NCI-H2107 (cell line): ENCODE data around the gene PEX13.
"Not testable (repeated sequence)": the region's sequence is repeated elsewhere in the genome, so short reads cannot be mapped to it uniquely, and the experiment has no call there.

ENCODE experiments used
- DNase-seq: peaks from one replicate; lab custom pipeline; 2025; lab: John Stamatoyannopoulos, UW

Gene PEX13

DNA sequence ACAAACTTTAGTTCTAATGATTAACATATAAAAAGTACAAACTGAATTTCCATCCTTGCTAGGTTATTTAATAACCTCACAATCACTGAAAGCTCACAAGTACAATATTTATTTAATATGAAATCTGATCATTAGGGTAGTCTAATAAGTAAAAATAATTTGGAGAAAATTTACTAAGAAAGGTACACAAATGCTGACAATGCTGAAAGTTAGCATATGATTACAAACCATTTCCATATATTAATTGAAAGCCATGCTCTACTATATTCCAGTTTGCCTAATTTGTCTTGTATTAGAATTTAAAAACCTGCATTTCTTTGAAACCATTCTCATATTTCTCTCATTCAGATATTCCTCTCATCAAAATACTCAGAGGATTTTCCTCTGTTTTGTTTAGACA, 8.2 kb upstream of the PEX13 start:
- DNase-seq: no peak

GRCh38 chr2:61011678-61012077, 5.8 kb upstream of the PEX13 start:
- DNase-seq: no peak

- DNase-seq: not testable (repeated sequence)
Observed at GRCh38 chr2:61012303-61012702, 5.2 kb upstream of the PEX13 start.

GRCh38 chr2:61013382-61013781, 4.1 kb upstream of the PEX13 start:
- no peak for DNase-seq

DNA sequence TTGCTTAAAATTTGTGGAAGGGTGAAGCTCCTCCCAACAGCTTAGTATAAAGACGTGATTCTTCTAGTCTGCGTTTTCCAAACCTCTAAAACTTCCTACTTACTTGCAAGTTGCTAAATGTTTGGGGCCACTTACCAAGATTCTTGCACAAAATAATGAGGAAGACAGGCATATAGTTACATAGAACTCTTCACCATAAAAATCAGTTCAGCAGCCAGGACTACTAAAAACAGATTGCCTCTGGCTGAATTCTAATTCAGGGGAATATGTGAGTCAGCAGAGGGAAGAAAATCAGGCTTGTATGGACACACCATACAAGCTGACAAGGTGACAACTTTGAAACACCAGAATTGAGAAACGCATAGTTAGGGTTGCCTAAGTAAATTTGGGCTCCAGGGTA, 2.8 kb upstream of the PEX13 start:
- DNase-seq: no peak

DNA sequence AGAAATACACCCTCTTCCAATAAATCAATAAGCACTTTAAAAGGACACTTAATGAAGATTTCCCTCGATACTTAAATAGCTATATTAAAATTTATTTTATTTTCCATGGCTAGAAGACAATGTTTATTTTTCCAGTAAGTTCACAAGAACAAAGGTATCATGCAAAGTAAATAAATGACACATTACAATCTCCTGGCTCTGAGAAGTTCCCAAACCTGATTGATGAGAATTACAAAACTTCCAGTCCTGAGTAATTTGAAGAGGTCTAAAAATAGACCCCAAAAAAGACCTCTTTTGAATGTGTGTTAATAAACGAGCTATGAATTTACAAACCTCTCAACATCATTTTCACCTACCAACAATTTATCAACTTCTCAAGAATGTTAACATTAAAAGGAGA, 1.5 kb upstream of the PEX13 start:
- DNase-seq: no peak

DNA sequence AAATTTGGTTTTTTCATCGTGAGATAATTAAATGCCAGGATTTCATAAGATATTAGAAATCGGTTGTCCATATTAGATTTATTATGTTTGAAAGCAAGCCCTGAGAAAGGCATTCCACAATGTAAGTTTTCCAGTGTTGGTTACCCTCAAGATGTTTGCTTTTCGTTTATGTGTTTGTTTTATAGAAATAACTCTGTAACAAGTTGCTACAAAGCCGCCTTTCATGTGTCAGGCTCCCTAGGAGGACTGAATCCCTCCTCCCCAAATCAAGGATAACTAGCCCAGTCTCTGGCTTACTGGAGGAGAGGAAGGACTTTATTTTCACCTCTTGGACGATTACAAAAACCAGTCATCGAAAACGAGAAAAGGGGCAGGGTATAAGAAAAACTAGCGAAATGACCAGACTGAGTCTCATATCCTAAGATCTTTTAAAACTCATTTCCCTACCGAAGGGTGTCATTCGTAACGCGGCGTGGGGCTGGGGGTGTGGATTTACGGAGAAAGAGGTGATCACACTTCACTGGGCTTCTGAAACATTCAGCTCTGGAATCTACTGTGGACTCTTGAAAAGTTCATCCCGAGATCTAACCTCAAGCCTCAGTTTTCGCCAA, 1.0 kb upstream of the PEX13 start:
- DNase-seq: no peak

DNA sequence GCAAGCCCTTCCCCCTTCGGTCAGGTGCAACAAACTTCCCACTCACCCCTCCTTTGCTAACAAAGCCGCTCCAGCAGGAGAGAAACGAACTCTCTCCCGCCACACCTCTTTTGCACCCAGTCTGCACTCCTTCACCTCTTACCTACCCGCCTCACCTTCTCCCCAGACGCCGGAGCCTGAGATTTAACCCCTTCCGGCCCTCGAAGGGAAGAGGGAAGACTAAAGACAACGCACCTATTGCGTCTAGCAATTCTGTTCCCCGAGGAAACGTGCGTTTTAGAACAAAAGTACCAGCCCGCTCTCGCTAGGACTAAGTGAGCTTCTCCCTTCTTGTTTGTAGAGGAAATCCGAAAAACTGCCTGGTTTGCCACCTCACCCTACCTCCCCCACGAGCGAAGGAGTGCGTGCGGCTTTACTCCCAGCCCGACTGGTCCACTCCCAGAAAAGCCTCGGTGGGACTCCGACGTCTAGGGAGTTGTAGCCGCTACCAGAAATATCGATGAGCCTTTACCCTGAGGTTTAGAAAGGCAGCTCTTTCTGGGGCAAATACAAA, 441 bp upstream of the PEX13 start:
- peak; percentile 58 for DNase-seq

DNA sequence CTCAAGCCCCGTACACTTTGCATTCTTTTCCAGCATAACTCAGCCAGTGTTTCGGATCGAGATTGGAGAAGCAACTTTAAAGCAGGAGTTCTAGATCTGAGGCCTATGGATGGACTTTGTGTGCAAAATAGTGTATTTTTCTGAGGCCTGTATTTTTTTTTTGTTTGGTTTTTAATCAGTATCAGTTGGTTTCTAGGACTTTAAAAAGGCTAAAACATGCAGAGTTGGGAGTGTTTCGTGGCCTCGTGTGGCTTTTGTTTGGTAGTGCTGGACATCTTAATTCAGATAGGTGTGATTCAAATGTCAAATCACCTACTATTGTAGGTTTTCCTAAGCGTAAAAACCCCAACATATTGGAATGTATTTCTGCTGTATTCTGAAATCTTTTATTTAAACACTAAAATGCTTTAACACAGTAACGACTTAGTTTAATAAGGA, 817 bp downstream of the PEX13 start:
- no peak for DNase-seq

DNA sequence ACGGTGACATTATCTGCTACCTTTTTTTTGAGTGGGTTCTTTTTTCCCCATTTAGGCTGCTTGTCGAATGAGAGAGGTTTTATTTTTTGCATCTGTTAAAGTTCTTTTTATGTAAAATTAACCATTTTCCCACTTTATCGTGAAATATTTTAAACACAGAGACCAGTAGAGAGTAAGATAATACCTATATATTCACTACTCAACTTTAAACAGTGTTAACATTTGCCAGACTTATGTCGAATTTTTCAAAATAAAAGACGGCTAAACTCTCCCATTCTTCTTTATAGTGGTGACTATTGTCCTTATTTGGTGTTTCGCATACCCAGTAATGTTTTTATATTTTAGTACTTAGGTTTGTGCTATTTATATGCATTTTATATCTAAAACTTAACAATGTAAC, 1.3 kb downstream of the PEX13 start:
- DNase-seq: no peak

- no peak for DNase-seq
Observed at GRCh38 chr2:61021228-61021660, 3.7 kb downstream of the PEX13 start.

- no peak for DNase-seq
Observed at GRCh38 chr2:61023670-61024069, 6.2 kb downstream of the PEX13 start.

DNA sequence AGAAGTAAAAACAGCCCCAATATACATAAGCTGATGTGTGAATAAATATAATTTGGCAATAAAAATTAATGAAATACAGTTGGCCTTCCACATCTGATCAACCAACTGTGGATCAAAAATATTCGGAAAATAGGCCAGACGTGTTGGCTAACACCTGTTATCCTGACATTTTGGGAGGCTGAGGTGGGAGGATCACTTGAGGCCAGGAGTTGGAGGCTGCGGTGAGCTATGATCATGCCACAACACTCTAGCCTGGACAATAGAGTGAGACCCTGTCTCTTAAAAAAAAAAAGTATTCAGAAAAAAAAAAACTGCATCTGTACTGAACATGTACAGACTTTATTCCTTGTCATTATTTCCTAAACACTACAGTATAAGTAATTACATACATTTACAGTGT, 12.0 kb downstream of the PEX13 start:
- no peak for DNase-seq

GRCh38 chr2:61034592-61034991, 17.1 kb downstream of the PEX13 start:
- DNase-seq: not testable (repeated sequence)

GRCh38 chr2:61036643-61037042, 19.1 kb downstream of the PEX13 start:
- DNase-seq: not testable (repeated sequence)

DNA sequence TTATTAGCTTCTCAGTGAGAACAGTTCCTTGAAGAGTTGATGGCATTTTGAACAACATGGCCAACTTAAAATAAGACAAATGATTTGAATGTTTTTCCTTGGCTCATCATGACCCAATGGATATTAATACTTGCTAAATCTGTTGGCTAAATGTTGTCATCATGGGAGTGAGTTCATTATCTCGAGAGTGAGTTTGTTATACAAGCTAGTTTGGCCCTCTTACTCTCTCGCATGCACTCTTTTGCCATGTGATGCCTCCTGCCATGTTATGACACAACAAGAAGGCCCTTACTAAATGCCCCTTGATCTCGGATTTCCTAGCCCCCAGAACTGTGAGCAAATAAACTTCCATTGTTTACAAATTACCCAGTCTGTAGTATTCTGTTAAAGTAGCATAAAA, 25.3 kb downstream of the PEX13 start:
- no peak for DNase-seq

- DNase-seq: no peak
Observed at GRCh38 chr2:61044636-61045035, 27.1 kb downstream of the PEX13 start.

DNA sequence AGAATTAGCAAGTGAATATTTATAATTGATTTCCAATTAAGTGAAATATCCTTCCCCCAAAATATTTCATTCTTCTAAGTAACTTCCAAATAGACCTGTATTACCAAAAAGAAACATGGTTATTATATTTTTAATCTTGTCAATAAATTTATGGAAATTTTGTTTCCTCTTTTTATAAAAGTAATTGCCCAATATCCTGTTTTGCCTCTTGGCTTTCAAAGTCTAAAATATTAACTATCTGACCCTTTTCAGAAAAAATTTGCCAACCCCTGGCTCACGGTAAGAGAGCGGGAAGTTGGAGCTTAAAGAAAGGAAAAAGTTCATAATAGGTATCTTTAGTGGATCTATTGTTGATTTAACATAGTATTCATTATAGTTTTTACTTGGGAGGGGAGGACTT, 27.7 kb downstream of the PEX13 start:
- no peak for DNase-seq

DNA sequence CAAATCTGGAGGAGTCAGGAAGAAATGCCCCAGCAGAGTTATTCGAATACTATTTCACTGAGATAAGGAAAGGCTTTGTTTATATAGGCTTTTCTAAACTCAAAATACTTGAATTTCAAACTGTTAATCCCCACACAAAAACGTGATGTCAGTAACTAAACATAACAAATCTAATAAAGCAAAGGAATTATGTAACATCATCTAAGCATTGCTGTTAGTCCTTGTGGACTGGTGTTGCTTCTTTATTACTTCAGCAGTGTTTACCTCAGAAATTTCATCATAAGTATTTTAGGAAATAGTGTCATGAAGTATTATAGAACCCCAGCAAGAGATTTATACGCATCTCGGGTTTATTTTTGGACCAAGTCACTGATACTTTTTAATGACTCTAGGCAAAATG, 28.5 kb downstream of the PEX13 start:
- DNase-seq: no peak

- DNase-seq: no peak
Observed at GRCh38 chr2:61055557-61055956, 38.0 kb downstream of the PEX13 start.

GRCh38 chr2:61057562-61057961, 40.0 kb downstream of the PEX13 start:
- DNase-seq: no peak

DNA sequence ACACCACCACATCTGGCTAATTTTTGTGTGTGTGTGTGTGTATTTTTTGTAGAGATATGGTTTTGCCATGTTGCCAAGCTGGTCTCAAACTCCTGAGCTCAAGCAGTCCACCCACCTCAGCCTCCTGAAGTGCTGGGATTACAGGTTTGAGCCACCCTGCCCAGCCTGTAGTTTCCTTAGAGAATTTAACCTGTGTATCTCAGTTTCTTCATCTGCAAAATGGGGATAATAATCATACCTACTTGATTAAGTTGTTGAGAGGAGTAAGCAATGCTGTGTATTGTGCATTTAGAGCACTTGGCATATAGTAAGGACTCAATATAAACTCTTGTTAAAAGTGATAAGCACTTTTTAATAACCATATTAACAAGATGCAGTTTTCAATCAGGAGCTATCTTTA, 41.9 kb downstream of the PEX13 start:
- no peak for DNase-seq

DNA sequence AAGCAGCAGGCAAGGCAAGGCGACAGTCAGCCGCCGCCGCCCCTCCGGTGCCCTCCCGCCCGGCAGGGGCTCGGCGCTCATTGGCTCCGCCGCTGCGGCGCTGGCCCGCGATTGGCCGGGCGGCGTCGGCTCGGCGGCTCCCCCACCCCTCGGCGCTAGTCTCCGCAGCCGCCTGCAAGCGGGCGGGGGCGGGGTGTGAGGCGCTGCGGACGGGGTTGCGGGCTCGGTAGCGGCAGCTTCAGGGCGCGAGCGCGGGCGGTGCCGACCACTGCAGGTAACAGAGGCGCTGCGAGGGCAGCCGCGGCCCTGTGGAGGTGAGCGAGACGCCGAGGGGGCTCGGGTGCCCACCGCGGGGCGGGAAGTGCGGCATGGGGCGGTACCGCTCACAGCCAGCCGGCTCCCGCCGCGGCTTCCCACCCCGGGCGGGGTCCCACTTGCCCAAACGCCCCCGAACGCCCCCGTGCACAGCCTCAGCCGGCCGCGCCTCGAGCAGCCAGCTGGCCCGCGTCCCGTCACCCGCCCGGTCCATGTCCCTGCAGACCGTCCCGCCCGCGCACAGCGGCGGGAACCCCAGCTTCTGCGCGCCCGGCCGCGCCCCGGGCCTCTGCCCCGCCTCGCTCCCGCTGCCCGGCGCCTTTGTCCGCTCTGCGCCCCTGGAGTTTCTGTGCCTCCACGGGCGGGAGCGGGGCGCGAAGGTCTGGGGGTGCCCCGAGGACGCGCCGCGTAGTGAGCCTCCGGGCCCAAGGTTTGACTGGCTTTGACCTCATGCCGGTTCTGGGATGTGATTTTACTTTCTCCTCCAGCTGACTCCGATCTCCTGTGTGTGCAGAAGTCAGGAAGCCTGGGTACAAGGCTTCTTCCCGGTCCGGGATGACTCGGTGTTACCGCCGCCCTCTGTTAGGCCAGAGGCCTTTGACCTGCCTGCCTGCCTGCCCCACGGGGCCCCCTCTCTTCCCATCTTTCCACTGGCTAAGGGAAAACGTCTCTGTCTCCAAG, 48.5 kb downstream of the PEX13 start, which contains the start of gene SANBR:
SANBR (plus strand) TSS at position 158 of the 996 bp plus-strand sequence. CDS start 4,480 bp downstream, outside the sequence.
- peak; percentile 84 for DNase-seq
